ENCODE measurements around the gene FZD10. TPM values are rescaled to one million over a fixed set of nuclear protein-coding genes. Genes with fewer than 3 reads are reported as not detected.

The FZD10 gene
- total RNA-seq, 1 experiment from 2014 or later = not detected

DNA sequence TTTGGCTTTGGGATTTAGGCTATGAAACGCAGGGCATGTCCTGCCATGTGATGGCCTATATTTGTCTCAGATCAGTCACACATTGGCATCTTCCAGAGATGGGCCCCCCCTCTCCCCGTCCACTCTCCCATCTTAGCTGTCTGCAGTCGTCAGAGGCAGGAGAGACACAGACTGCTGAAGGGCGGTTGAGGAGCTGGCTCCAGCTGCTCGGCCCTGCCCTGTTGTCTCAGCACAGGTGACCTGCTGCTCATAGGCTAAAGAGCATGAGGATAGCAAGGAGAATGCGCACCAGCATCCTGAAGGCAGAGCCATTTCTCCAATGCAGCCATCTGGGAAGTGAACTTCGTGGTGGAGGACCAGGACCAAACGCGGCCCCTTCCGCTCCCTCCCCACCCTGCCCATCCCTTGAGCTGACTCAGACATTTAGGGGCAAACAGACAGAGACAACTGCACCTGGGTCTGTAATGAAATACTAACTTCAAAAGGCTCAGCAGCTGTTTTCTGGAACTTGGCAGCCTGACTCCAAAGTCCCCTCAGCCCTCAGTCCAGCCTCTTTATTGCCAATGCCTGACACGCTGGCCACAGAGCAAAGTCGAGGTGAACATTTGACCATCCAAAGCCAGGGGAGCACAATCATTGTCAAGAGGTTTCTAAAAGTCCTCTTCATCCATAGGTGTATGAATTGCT is 22.3 kb downstream of the FZD10 start:
- no peaks in the 10 kb centered on the region for H3K4me1 ChIP-seq (ENCODE audit: control insufficient read depth in 1 of 2, insufficient read depth in 2 of 2, low read length in 2 of 2)
- H3K9ac ChIP-seq (ENCODE audit: low read length) = no peak overlapping the region
- H3K4me3 ChIP-seq (replicated peaks in 1 of 2; ENCODE audit: low read depth in 1 of 2, low read length in 2 of 2) = no peak overlapping the region
- peaks cover 0 to 17% of the 10 kb centered on the region in 2 experiments; a peak in 2 of 4 replicates for H3K9me3 ChIP-seq (ENCODE audit: control insufficient read depth in 1 of 2, insufficient read depth in 1 of 2, low read depth in 1 of 2, low read length in 2 of 2)
- no peak overlapping the region for H3K4me2 ChIP-seq (ENCODE audit: low read length)
- POLR2A ChIA-PET = no interaction called here
- intact Hi-C loops (cut with micrococcal nuclease) = no loop called here
- CTCF ChIA-PET = no interaction called here
- H4K20me1 ChIP-seq (ENCODE audit: insufficient read depth) = no peaks in the 10 kb centered on the region
- ATAC-seq = no peak
- H3K79me2 ChIP-seq (ENCODE audit: insufficient read depth, low read length) = no peaks in the 10 kb centered on the region
- RAD21 ChIA-PET (ENCODE audit: low non-redundant PET in 1 of 2, low total read pairs in 2 of 2, uncharacterized antibody in 2 of 2, unreplicated experiment in 2 of 2) = no interaction called here
- no TSS peak for BruUV-seq (replicated peaks)
- no peak for DNase-seq (ENCODE audit: low read depth, low spot score)
- H3K27ac ChIP-seq (ENCODE audit: low read depth, low read length) = no peak overlapping the region
- H3K9me2 ChIP-seq (ENCODE audit: insufficient read depth) = no peaks in the 10 kb centered on the region
- TF ChIP-seq, protein P1, sequence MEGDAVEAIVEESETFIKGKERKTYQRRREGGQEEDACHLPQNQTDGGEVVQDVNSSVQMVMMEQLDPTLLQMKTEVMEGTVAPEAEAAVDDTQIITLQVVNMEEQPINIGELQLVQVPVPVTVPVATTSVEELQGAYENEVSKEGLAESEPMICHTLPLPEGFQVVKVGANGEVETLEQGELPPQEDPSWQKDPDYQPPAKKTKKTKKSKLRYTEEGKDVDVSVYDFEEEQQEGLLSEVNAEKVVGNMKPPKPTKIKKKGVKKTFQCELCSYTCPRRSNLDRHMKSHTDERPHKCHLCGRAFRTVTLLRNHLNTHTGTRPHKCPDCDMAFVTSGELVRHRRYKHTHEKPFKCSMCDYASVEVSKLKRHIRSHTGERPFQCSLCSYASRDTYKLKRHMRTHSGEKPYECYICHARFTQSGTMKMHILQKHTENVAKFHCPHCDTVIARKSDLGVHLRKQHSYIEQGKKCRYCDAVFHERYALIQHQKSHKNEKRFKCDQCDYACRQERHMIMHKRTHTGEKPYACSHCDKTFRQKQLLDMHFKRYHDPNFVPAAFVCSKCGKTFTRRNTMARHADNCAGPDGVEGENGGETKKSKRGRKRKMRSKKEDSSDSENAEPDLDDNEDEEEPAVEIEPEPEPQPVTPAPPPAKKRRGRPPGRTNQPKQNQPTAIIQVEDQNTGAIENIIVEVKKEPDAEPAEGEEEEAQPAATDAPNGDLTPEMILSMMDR (IDR thresholded peaks at IDR 0.05 in 2 of 3, conservative IDR thresholded peaks at IDR 0.05 in 1 of 3; ENCODE audit: borderline replicate concordance in 1 of 3, insufficient read depth in 1 of 3, low read depth in 2 of 3, low read length in 2 of 3) = no peak
- no peak for TF ChIP-seq FOSL1 (IDR thresholded peaks at IDR 0.05; ENCODE audit: low read depth)
- H3K36me3 ChIP-seq (ENCODE audit: control insufficient read depth in 1 of 2, insufficient read depth in 2 of 2, low read length in 2 of 2) = no peaks in the 10 kb centered on the region
- H2AFZ ChIP-seq (ENCODE audit: low read depth, low read length, poor library complexity, severe bottlenecking) = no peak overlapping the region
- H3K27me3 ChIP-seq (ENCODE audit: insufficient read depth, low read length) = no peaks in the 10 kb centered on the region

DNA sequence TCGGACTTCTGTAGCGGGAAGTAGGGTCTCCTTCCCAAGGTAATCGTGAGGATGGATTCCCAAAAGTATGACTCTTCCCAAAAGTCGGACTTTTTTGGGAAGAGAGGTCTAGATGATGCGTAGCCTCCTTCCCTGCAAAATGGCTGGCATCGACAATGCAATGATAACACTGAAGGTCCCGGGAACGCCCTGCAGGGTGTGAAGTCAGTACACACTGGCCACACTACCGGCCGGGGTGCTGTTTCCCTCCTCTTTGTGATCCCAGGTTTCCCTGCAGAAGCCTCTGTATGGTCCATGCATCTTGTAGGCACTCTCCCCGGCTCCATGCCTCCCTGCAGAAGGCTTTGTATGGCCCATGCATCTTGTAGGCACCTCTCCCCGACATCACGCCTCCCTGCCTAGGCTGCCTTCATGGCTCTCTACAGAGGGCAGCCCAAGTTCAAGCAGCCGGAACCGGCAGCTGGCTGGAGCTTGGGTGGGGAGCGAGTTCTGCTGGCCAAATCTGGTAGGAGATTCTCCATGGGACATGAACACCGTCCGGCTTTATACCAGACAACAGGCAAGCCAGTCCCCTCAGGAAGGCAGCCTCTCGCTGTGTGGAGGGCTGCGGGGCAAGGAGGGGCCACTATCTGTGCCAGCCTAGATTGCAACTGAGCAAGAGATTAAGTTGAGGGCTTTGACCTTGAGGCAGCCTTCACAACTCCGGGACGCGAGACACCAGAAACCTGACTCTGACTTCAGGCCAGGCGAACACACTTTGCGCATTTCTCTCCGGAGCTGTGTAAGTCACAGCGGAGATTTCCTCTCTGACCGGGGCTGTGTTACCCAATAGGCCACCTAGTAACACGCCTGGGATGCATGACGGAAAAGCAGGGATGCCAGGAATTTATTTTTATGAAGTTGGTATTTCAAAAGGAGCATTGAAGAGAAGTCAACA is 23.5 kb downstream of the FZD10 start:
- Histone ChIP-seq H4K20me1 (ENCODE audit: insufficient read depth) (no peaks in the 10 kb centered on the region), H3K27me3 (ENCODE audit: insufficient read depth, low read length) (no peaks in the 10 kb centered on the region), H3K9me3 (ENCODE audit: control insufficient read depth in 1 of 2, insufficient read depth in 1 of 2, low read depth in 1 of 2, low read length in 2 of 2) (peaks cover 0 to 16% of the 10 kb centered on the region in 2 experiments; a peak in 2 of 4 replicates), H3K9ac (ENCODE audit: low read length) (no peak overlapping the region), H3K9me2 (ENCODE audit: insufficient read depth) (no peaks in the 10 kb centered on the region), H3K4me1 (ENCODE audit: control insufficient read depth in 1 of 2, insufficient read depth in 2 of 2, low read length in 2 of 2) (no peaks in the 10 kb centered on the region), H3K27ac (ENCODE audit: low read depth, low read length) (no peak overlapping the region), H3K79me2 (ENCODE audit: insufficient read depth, low read length) (no peaks in the 10 kb centered on the region), H3K36me3 (ENCODE audit: control insufficient read depth in 1 of 2, insufficient read depth in 2 of 2, low read length in 2 of 2) (no peaks in the 10 kb centered on the region), H3K4me2 (ENCODE audit: low read length) (no peak overlapping the region), H3K4me3 (replicated peaks in 1 of 2; ENCODE audit: low read depth in 1 of 2, low read length in 2 of 2) (no peak overlapping the region), H2AFZ (ENCODE audit: low read depth, low read length, poor library complexity, severe bottlenecking) (no peak overlapping the region)
- BruUV-seq (replicated peaks) = no TSS peak
- ChIA-PET POLR2A (no interaction called here), CTCF (no interaction called here), RAD21 (ENCODE audit: low non-redundant PET in 1 of 2, low total read pairs in 2 of 2, uncharacterized antibody in 2 of 2, unreplicated experiment in 2 of 2) (no interaction called here)
- ATAC-seq (no peak), DNase-seq (ENCODE audit: low read depth, low spot score) (no peak)
- intact Hi-C loops (cut with micrococcal nuclease) = no loop called here
- TF ChIP-seq SIN3A (IDR thresholded peaks at IDR 0.05; ENCODE audit: low read depth) = no peak
- no peak for TF ChIP-seq FOSL1 (IDR thresholded peaks at IDR 0.05; ENCODE audit: low read depth)
- no peak for TF ChIP-seq POLR2A (IDR thresholded peaks at IDR 0.05; ENCODE audit: borderline replicate concordance, extremely low read depth, insufficient read depth, insufficient read length)
- TF ChIP-seq EZH2phosphoT487 (IDR thresholded peaks at IDR 0.05; ENCODE audit: borderline replicate concordance) = no peak
- no peak for TF ChIP-seq ZFX (IDR thresholded peaks at IDR 0.05)
- TF ChIP-seq ELF1 (IDR thresholded peaks at IDR 0.05; ENCODE audit: borderline replicate concordance, low read depth) = no peak
- no peak for TF ChIP-seq CBX3 (IDR thresholded peaks at IDR 0.05; ENCODE audit: low read depth)
- TF ChIP-seq SRF (IDR thresholded peaks at IDR 0.05; ENCODE audit: low read depth) = no peak
- no peak for TF ChIP-seq ZNF274 (IDR thresholded peaks at IDR 0.05; ENCODE audit: low read depth, low read length)
- TF ChIP-seq POLR2AphosphoS5 (IDR thresholded peaks at IDR 0.05; ENCODE audit: low read depth, low read length) = no peak
- no peak for TF ChIP-seq CEBPB (IDR thresholded peaks at IDR 0.05; ENCODE audit: low read depth)
- no peak for TF ChIP-seq YY1 (IDR thresholded peaks at IDR 0.05; ENCODE audit: extremely low read depth, insufficient replicate concordance, low read depth, low read length)
- TF ChIP-seq JUND (IDR thresholded peaks at IDR 0.05) = no peak
- TF ChIP-seq, protein P2, sequence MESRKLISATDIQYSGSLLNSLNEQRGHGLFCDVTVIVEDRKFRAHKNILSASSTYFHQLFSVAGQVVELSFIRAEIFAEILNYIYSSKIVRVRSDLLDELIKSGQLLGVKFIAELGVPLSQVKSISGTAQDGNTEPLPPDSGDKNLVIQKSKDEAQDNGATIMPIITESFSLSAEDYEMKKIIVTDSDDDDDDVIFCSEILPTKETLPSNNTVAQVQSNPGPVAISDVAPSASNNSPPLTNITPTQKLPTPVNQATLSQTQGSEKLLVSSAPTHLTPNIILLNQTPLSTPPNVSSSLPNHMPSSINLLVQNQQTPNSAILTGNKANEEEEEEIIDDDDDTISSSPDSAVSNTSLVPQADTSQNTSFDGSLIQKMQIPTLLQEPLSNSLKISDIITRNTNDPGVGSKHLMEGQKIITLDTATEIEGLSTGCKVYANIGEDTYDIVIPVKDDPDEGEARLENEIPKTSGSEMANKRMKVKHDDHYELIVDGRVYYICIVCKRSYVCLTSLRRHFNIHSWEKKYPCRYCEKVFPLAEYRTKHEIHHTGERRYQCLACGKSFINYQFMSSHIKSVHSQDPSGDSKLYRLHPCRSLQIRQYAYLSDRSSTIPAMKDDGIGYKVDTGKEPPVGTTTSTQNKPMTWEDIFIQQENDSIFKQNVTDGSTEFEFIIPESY (IDR thresholded peaks at IDR 0.05; ENCODE audit: extremely low read depth, insufficient replicate concordance, low read length) = no peak

All from HCT116 (cell line).